ENCODE data around the gene LIN52. TPM values are rescaled to one million over a fixed set of nuclear protein-coding genes. Genes with fewer than 3 reads are reported as not detected.
A peak's percentile ranks its signal among the peaks of the same experiment; 100 is the strongest.

Gene LIN52
- total and polyA plus RNA-seq, 4 donors, result 16.1 to 20.8 (median 19.6) TPM

GRCh38 chr14:74064883-74065282, 19.9 kb upstream of the LIN52 start:
- no peak overlapping the region for H3K27ac ChIP-seq (ENCODE audit: low read depth, low read length)

GRCh38 chr14:74065746-74066575, 18.8 kb upstream of the LIN52 start:
- no CpG with 5 or more reads among the region's 3 CpGs for WGBS (ENCODE audit: insufficient coverage)
- Histone ChIP-seq H3K27ac (ENCODE audit: low read depth, low read length) (no peak overlapping the region), H3K36me3 (ENCODE audit: control insufficient read depth, insufficient read depth, low read length) (peaks cover 51% of the 10 kb centered on the region), H3K27me3 (ENCODE audit: control insufficient read depth, insufficient read depth, low read length) (no peaks in the 10 kb centered on the region), H3K9me3 (ENCODE audit: control insufficient read depth, insufficient read depth, low read length) (no peaks in the 10 kb centered on the region), H3K4me1 (ENCODE audit: control insufficient read depth, insufficient read depth, low read length) (no peaks in the 10 kb centered on the region), H3K4me3 (ENCODE audit: low read depth, low read length) (no peak overlapping the region)
- DNase-seq (ENCODE audit: low read depth in 4 of 6, low spot score in 6 of 6), result no peak

More at GRCh38 chr14:74064883-74065282, 19.9 kb upstream of the LIN52 start:
- H3K27me3 ChIP-seq (ENCODE audit: control insufficient read depth, insufficient read depth, low read length), result no peaks in the 10 kb centered on the region
- H3K4me1 ChIP-seq (ENCODE audit: control insufficient read depth, insufficient read depth, low read length), result no peaks in the 10 kb centered on the region
- no peak for DNase-seq (ENCODE audit: low read depth in 4 of 6, low spot score in 6 of 6)
- no peaks in the 10 kb centered on the region for H3K9me3 ChIP-seq (ENCODE audit: control insufficient read depth, insufficient read depth, low read length)
- H3K4me3 ChIP-seq (ENCODE audit: low read depth, low read length), result no peak overlapping the region
- peaks cover 50% of the 10 kb centered on the region for H3K36me3 ChIP-seq (ENCODE audit: control insufficient read depth, insufficient read depth, low read length)
- 100% methylated on average over 2 of the region's 3 CpGs for WGBS (ENCODE audit: insufficient coverage)

GRCh38 chr14:74077401-74077800, 7.4 kb upstream of the LIN52 start:
- H3K4me3 ChIP-seq (ENCODE audit: low read depth, low read length), result no peak overlapping the region
- no peak overlapping the region for H3K27ac ChIP-seq (ENCODE audit: low read depth, low read length)
- no peaks in the 10 kb centered on the region for H3K4me1 ChIP-seq (ENCODE audit: control insufficient read depth, insufficient read depth, low read length)
- DNase-seq (ENCODE audit: low read depth in 4 of 6, low spot score in 6 of 6), result no peak
- WGBS (ENCODE audit: insufficient coverage), result 0% methylated on average over 1 of the region's 1 CpG
- H3K36me3 ChIP-seq (ENCODE audit: control insufficient read depth, insufficient read depth, low read length), result peaks cover 18% of the 10 kb centered on the region
- no peaks in the 10 kb centered on the region for H3K9me3 ChIP-seq (ENCODE audit: control insufficient read depth, insufficient read depth, low read length)
- H3K27me3 ChIP-seq (ENCODE audit: control insufficient read depth, insufficient read depth, low read length), result no peaks in the 10 kb centered on the region

- Histone ChIP-seq H3K36me3 (ENCODE audit: control insufficient read depth, insufficient read depth, low read length) (no peaks in the 10 kb centered on the region), H3K9me3 (ENCODE audit: control insufficient read depth, insufficient read depth, low read length) (no peaks in the 10 kb centered on the region), H3K4me1 (ENCODE audit: control insufficient read depth, insufficient read depth, low read length) (peaks cover 8% of the 10 kb centered on the region), H3K27ac (ENCODE audit: low read depth, low read length) (no peak overlapping the region), H3K27me3 (ENCODE audit: control insufficient read depth, insufficient read depth, low read length) (no peaks in the 10 kb centered on the region), H3K4me3 (ENCODE audit: low read depth, low read length) (no peak overlapping the region)
- 64% methylated on average over 2 of the region's 4 CpGs for WGBS (ENCODE audit: insufficient coverage)
- DNase-seq (ENCODE audit: low read depth in 4 of 6, low spot score in 6 of 6), result no peak
Measured at GRCh38 chr14:74080820-74081460, 3.8 kb upstream of the LIN52 start.

GRCh38 chr14:74081491-74081890, 3.3 kb upstream of the LIN52 start:
- Histone ChIP-seq H3K36me3 (ENCODE audit: control insufficient read depth, insufficient read depth, low read length) (no peaks in the 10 kb centered on the region), H3K27ac (ENCODE audit: low read depth, low read length) (no peak overlapping the region), H3K4me3 (ENCODE audit: low read depth, low read length) (no peak overlapping the region), H3K4me1 (ENCODE audit: control insufficient read depth, insufficient read depth, low read length) (peaks cover 11% of the 10 kb centered on the region), H3K27me3 (ENCODE audit: control insufficient read depth, insufficient read depth, low read length) (no peaks in the 10 kb centered on the region), H3K9me3 (ENCODE audit: control insufficient read depth, insufficient read depth, low read length) (no peaks in the 10 kb centered on the region)
- WGBS (ENCODE audit: insufficient coverage), result no CpG with 5 or more reads among the region's 3 CpGs
- DNase-seq (ENCODE audit: low read depth in 4 of 6, low spot score in 6 of 6), result no peak

- Histone ChIP-seq H3K36me3 (ENCODE audit: control insufficient read depth, insufficient read depth, low read length) (no peaks in the 10 kb centered on the region), H3K4me1 (ENCODE audit: control insufficient read depth, insufficient read depth, low read length) (peaks cover 12% of the 10 kb centered on the region), H3K27ac (ENCODE audit: low read depth, low read length) (no peak overlapping the region), H3K4me3 (ENCODE audit: low read depth, low read length) (peak overlapping the region; percentile 98), H3K27me3 (ENCODE audit: control insufficient read depth, insufficient read depth, low read length) (no peaks in the 10 kb centered on the region), H3K9me3 (ENCODE audit: control insufficient read depth, insufficient read depth, low read length) (no peaks in the 10 kb centered on the region)
- no CpG with 5 or more reads among the region's 3 CpGs for WGBS (ENCODE audit: insufficient coverage)
- no peak for DNase-seq (ENCODE audit: low read depth in 4 of 6, low spot score in 6 of 6)
Measured at GRCh38 chr14:74083161-74083560, 1.6 kb upstream of the LIN52 start.

- H3K27ac ChIP-seq (ENCODE audit: low read depth, low read length), result peak overlapping the region; percentile 94
- peaks cover 12% of the 10 kb centered on the region for H3K4me1 ChIP-seq (ENCODE audit: control insufficient read depth, insufficient read depth, low read length)
- peak overlapping the region; percentile 98 for H3K4me3 ChIP-seq (ENCODE audit: low read depth, low read length)
- H3K36me3 ChIP-seq (ENCODE audit: control insufficient read depth, insufficient read depth, low read length), result no peaks in the 10 kb centered on the region
- H3K27me3 ChIP-seq (ENCODE audit: control insufficient read depth, insufficient read depth, low read length), result no peaks in the 10 kb centered on the region
- 0% methylated on average over 11 of the region's 15 CpGs for WGBS (ENCODE audit: insufficient coverage)
- DNase-seq (ENCODE audit: low read depth in 4 of 6, low spot score in 6 of 6), result peak in 1 of 6 donors; percentile 5
- H3K9me3 ChIP-seq (ENCODE audit: control insufficient read depth, insufficient read depth, low read length), result no peaks in the 10 kb centered on the region
Measured at GRCh38 chr14:74083784-74084276, 926 bp upstream of the LIN52 start.

- no peaks in the 10 kb centered on the region for H3K27me3 ChIP-seq (ENCODE audit: control insufficient read depth, insufficient read depth, low read length)
- H3K4me1 ChIP-seq (ENCODE audit: control insufficient read depth, insufficient read depth, low read length), result peaks cover 12% of the 10 kb centered on the region
- DNase-seq (ENCODE audit: low read depth in 4 of 6, low spot score in 6 of 6), result peak in 1 of 6 donors; percentile 6
- H3K9me3 ChIP-seq (ENCODE audit: control insufficient read depth, insufficient read depth, low read length), result no peaks in the 10 kb centered on the region
- H3K36me3 ChIP-seq (ENCODE audit: control insufficient read depth, insufficient read depth, low read length), result no peaks in the 10 kb centered on the region
- peak overlapping the region; percentile 85 for H3K27ac ChIP-seq (ENCODE audit: low read depth, low read length)
- peak overlapping the region; percentile 98 for H3K4me3 ChIP-seq (ENCODE audit: low read depth, low read length)
- 0% methylated on average over 23 of the region's 26 CpGs for WGBS (ENCODE audit: insufficient coverage)
Measured at GRCh38 chr14:74085047-74085637, 386 bp downstream of the LIN52 start.

GRCh38 chr14:74085828-74086227, 1.1 kb downstream of the LIN52 start:
- H3K4me1 ChIP-seq (ENCODE audit: control insufficient read depth, insufficient read depth, low read length), result peaks cover 12% of the 10 kb centered on the region
- peak overlapping the region; percentile 98 for H3K4me3 ChIP-seq (ENCODE audit: low read depth, low read length)
- no CpG with 5 or more reads among the region's 1 CpG for WGBS (ENCODE audit: insufficient coverage)
- no peaks in the 10 kb centered on the region for H3K36me3 ChIP-seq (ENCODE audit: control insufficient read depth, insufficient read depth, low read length)
- DNase-seq (ENCODE audit: low read depth in 4 of 6, low spot score in 6 of 6), result no peak
- H3K9me3 ChIP-seq (ENCODE audit: control insufficient read depth, insufficient read depth, low read length), result no peaks in the 10 kb centered on the region
- no peaks in the 10 kb centered on the region for H3K27me3 ChIP-seq (ENCODE audit: control insufficient read depth, insufficient read depth, low read length)
- no peak overlapping the region for H3K27ac ChIP-seq (ENCODE audit: low read depth, low read length)

Measured in spinal cord (tissue), 10 donors.